Aorta (tissue), 5 donors: ENCODE measurements around the gene RPS15. TPM values are rescaled to one million over a fixed set of nuclear protein-coding genes. Genes with fewer than 3 reads are reported as not detected.

Experiments used
- ATAC-seq: fragments of 200-7000 bp; cut with Tn5 transposase; one replicate; pipeline ENCODE4 v1.9.1; 2022; ENCODE audit warnings: moderate library complexity; ENCODE audit not compliant: low FRiP score
- DNase-seq, 2 donors: peaks; one replicate each; pipeline ENCODE4 v3.0.0-alpha.2; 2020
- H3K27ac ChIP-seq, 2 donors: one replicate each; pipeline ENCODE4 v1.5.1; 2013; ENCODE audit warnings: low read length in 2 of 2, mild to moderate bottlenecking in 2 of 2, moderate library complexity in 2 of 2, control low read depth in 1 of 2, inconsistent platforms in 1 of 2, low read depth in 1 of 2
- H3K27me3 ChIP-seq, 2 donors: one replicate each; pipeline ENCODE4 v1.6.1; 2013; ENCODE audit warnings: control low read depth in 1 of 2, low read length in 1 of 2, mild to moderate bottlenecking in 1 of 2, moderate library complexity in 1 of 2; ENCODE audit not compliant: insufficient read depth in 2 of 2, control insufficient read depth in 1 of 2
- H3K36me3 ChIP-seq, 2 donors: one replicate each; pipeline ENCODE4 v1.6.1; 2013; ENCODE audit warnings: control low read depth in 1 of 2, low read length in 1 of 2, mild to moderate bottlenecking in 1 of 2; ENCODE audit not compliant: insufficient read depth in 2 of 2, control insufficient read depth in 1 of 2
- H3K4me1 ChIP-seq, 2 donors: one replicate each; pipeline ENCODE4 v1.6.1; 2013; ENCODE audit warnings: low read length in 2 of 2, control low read depth in 1 of 2, mild to moderate bottlenecking in 1 of 2, moderate library complexity in 1 of 2; ENCODE audit not compliant: insufficient read depth in 2 of 2, control insufficient read depth in 1 of 2
- H3K4me3 ChIP-seq, 2 donors: one replicate each; pipeline ENCODE4 v1.5.1; 2013; ENCODE audit warnings: low read length in 2 of 2, control low read depth in 1 of 2, mild to moderate bottlenecking in 1 of 2
- H3K9me3 ChIP-seq: one replicate; pipeline ENCODE4 v1.6.1; 2013; ENCODE audit warnings: mild to moderate bottlenecking, low read length; ENCODE audit not compliant: control insufficient read depth
- WGBS, 2 donors: extraction: QIAGEN DNeasy Blood & Tissue Kit; methylation state at CpG; one replicate each; pipeline ENCODE4 v1.1.7; 2013; 5-methylcytosine and 5-hydroxymethylcytosine counted together
- intact Hi-C, 2 donors: fragments of 100-400 bp; cut with DNase I; formaldehyde crosslinking; loops; one replicate each; pipeline versions ENCODE4 v1.14.2 to v1.15.0; 2022
- polyA plus RNA-seq, 2 donors: library from polyadenylated mRNA; stranded (reverse); fragments of 200-250 nt; gene quantifications; one replicate each; pipeline ENCODE4 v1.2.3, GENCODE V29; 2013
- total RNA-seq, 2 donors: library from RNA; stranded (reverse); fragmentation: NEBNext Ultra II Directional; extraction: Animal tissue kit (Norgen Biotek cat#: 25700); gene quantifications; one replicate each; pipeline ENCODE4 v1.2.1, GENCODE V29; 2021
- donor health status: healthy with polysubstance abuse.
- donor health status: Bipolar disorder and iron deficiency.
- donor health status: DM: no; HTN: no; CAD: no.
- donor health status: DM: no; HTN: no; CAD: no.
- donor health status: DM: yes; HTN: yes; CAD: no.

RPS15 gene
- total and polyA plus RNA-seq, 4 donors: 707 to 2,878 (median 1,767) TPM

DNA sequence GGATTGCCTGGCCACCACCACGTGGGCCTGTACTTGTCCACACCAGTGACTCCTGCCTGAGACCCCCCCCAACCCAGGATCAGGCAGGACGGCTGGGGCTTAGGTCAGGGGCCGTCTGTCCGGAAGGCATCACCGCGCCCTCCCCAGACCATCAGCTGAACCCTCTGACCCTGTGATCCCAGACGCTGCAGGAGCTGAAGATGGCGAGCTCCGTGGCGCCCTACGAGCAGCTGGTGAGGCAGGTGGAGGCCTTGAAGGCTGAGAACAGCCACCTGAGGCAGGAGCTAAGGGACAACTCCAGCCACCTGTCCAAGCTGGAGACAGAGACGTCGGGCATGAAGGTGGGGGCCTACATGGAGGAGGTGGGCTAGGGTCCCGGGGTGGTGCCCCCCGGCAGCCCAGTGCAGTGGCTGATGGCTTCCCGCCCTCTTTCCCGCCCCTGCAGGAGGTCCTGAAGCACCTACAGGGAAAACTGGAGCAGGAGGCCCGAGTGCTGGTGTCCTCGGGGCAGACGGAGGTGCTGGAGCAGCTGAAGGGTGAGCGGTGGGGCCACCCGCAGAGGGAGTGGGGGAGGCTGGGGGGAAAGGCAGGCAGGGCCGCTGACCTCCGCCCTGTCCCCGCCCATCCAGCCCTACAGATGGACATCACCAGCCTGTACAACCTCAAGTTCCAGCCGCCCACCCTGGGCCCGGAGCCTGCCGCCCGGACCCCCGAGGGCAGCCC is 14.8 kb downstream of the RPS15 start:
- no peaks in the 10 kb centered on the region for H3K4me1 ChIP-seq

DNA sequence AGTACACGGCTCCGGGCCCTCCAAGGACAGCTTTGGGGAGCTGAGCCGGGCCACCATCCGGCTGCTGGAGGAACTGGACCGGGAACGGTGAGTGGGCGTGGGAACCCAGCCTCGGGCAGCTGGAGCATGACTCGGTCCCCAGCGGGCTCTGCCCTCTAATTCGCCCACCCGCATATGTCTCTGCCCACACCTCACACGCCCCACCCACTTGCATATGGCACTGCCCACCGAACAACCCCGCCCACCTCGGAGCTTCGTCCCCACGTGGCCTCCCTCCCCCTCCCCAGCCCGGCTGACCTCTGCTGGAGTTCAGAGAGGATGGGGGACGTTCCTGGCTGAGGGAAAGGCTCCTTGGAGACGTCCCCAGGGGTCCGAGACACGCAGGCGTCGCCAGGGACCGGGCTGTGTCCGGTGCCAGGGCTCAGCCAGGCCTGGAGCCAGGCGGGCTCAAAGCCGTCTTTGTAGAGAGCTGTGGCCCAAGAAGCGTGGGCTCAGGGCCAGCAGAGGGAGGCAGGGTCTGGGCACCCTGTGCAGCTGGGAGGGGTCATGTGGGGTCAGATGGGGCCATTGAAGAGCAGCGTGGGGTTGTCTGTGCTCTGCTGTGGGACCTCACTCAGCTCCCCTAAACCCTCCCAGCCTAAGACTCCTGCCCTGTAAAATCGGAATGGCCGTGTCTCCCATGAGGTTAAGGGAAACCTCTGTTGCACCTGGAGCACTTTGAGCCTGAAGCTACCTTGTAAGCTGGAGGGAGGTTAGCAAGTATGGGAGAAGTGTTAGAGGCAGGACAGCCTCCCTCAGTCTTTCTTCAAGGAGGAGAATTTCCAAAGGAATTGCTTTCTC is 15.5 kb downstream of the RPS15 start:
- intact Hi-C loops: no loop called here
- ATAC-seq: peak; percentile 19
- Histone ChIP-seq H3K27ac (no peak overlapping the region), H3K4me3 (no peak overlapping the region), H3K4me1 (no peaks in the 10 kb centered on the region), H3K36me3 (no peaks in the 10 kb centered on the region), H3K9me3 (no peaks in the 10 kb centered on the region), H3K27me3 (no peaks in the 10 kb centered on the region)
- no peak for DNase-seq
- 3 to 4% methylated on average over 30 to 33 of the region's 33 CpGs for WGBS, 2 donors

More for the DNA sequence above, 14.8 kb downstream of the RPS15 start:
- Histone ChIP-seq H3K36me3 (no peaks in the 10 kb centered on the region), H3K27ac (no peak overlapping the region), H3K27me3 (no peaks in the 10 kb centered on the region), H3K4me3 (no peak overlapping the region), H3K9me3 (no peaks in the 10 kb centered on the region)
- intact Hi-C loops: no loop called here
- WGBS, 2 donors: 52 to 53% methylated on average over 27 to 30 of the region's 30 CpGs
- no peak for DNase-seq
- no peak for ATAC-seq

DNA sequence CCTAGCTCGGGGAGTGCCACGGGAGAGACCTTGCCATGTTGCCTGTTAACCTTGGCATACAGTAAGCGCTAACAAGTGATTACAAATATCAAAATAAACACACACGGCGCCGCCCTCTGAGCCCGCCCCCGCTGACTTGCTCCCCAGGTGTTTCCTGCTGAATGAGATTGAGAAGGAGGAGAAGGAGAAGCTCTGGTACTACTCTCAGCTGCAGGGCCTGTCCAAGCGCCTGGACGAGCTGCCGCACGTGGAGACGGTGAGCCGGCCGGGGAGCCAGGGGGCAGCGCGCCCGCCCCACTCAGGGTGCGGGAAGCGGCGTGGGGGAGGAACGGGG is 16.8 kb downstream of the RPS15 start:
- no peak for DNase-seq
- no peaks in the 10 kb centered on the region for H3K27me3 ChIP-seq
- H3K9me3 ChIP-seq: no peaks in the 10 kb centered on the region
- no peaks in the 10 kb centered on the region for H3K36me3 ChIP-seq
- 2 to 4% methylated on average over 17 to 22 of the region's 22 CpGs for WGBS, 2 donors
- intact Hi-C loops: no loop called here
- no peak overlapping the region for H3K27ac ChIP-seq
- no peaks in the 10 kb centered on the region for H3K4me1 ChIP-seq
- no peak overlapping the region for H3K4me3 ChIP-seq
- no peak for ATAC-seq

DNA sequence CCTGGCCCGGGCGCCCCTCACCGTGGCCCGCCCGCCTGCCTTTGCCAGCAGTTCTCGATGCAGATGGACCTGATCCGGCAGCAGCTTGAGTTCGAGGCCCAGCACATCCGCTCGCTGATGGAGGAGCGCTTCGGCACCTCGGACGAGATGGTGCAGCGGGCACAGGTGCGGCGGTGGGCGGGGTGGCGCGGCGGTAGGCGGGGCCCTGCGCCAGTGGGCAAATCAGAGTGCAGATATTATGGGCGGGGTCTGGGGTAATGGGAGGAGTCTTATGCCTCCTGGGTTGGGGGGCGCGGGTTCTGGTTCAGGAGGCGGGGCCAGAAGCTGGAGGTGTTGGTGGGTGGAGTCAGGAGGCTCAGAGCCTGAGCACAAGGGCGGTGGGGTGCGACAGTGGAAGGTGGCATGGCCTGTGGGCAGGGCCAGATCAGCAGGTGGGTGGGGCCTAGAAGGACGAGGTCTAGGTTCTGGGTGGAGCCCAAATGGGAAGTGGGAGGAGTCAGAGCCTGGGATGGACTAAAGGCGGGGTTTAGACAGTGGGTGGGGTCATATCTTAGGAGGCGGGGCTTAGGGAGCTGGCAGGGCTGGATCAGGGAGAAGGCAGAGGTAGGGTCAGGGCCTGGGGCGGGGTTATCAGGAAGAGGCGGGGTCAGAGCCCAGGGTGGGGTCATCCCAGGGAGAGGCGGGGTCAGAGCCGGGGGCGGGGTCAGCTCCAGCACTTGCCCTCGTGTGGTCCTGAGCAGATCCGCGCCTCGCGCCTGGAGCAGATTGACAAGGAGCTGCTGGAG is 17.3 kb downstream of the RPS15 start:
- WGBS, 2 donors: 6 to 7% methylated on average over 39 to 42 of the region's 42 CpGs
- intact Hi-C loops: no loop called here
- Histone ChIP-seq H3K9me3 (no peaks in the 10 kb centered on the region), H3K36me3 (no peaks in the 10 kb centered on the region), H3K27ac (no peak overlapping the region), H3K4me1 (no peaks in the 10 kb centered on the region), H3K27me3 (no peaks in the 10 kb centered on the region), H3K4me3 (no peak overlapping the region)
- ATAC-seq (peak; percentile 19), DNase-seq (no peak)

DNA sequence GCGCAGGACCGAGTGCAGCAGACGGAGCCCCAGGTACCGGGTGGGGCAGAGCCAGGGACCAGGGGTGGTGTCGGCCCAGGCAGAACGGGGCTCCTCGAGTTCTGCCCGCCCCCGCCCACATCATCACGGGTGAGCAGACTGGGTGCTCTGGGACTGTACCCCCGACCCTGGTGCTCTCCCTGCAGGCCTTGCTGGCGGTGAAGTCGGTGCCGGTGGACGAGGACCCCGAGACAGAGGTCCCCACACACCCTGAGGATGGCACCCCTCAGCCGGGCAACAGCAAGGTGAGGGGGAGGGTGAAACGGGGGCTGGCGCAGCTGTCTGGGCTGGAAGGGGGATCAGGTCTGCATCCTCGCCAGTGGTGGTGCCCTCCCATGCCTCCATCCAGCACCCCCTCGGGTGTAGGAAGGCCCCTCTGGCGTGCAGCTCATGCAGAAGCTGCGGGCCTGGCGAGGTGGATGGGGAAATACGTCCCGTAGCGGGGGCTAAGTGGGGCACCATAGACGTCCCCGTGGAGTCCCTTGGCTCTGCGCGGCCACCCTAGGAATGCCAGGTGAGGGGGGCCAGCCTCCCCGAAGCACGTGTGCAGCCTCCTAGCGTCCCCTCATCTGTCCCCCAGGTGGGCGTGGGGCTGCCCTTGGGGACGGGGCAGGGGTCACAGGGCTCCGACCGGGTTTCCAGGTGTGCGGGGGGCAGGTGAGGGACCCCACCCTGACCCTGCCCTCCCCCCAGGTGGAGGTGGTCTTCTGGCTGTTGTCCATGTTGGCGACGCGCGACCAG is 18.1 kb downstream of the RPS15 start:
- WGBS, 2 donors: 22 to 29% methylated on average over 43 of the region's 43 CpGs
- H3K4me1 ChIP-seq: no peaks in the 10 kb centered on the region
- intact Hi-C loops: no loop called here

DNA sequence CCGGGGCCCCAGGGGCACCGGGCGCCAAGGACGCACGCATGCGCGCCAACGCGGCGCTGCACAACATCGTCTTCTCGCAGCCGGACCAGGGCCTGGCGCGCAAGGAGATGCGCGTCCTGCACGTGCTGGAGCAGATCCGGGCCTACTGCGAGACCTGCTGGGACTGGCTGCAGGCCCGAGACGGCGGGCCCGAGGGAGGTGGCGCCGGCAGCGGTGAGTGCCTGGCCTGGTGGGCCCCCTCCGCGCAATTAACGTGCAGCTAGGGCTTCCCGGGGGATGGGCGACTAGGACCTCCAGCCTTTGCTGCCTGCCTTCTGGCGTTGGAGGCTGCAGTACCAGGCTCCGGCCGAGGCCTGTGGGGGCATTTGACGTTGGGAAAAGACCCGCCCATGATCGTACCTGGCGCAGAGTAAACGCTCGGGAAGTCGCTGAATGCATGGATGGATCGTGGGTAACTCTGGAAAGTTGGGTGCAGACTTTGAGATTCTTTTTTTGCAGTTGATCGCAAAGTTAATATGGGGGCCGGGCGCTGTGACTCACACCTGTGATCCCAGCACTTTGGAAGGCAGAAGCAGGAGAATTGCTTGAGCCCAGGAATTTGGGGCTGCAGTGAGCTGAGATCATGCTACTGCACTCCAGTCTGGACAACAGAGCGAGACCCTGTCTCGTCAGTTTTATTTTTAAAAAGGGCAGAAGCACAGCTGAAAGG is 19.0 kb downstream of the RPS15 start:
- no peaks in the 10 kb centered on the region for H3K9me3 ChIP-seq
- no peak for DNase-seq
- H3K36me3 ChIP-seq: no peaks in the 10 kb centered on the region
- intact Hi-C loops: no loop called here
- H3K27me3 ChIP-seq: no peaks in the 10 kb centered on the region
- no peak overlapping the region for H3K27ac ChIP-seq
- ATAC-seq: no peak
- H3K4me3 ChIP-seq: no peak overlapping the region
- 13% methylated on average over 48 of the region's 48 CpGs for WGBS, 2 donors
- H3K4me1 ChIP-seq: no peaks in the 10 kb centered on the region

More for the DNA sequence above, 18.1 kb downstream of the RPS15 start:
- H3K9me3 ChIP-seq: no peaks in the 10 kb centered on the region
- H3K4me3 ChIP-seq: no peak overlapping the region
- DNase-seq: no peak
- no peak overlapping the region for H3K27ac ChIP-seq
- H3K27me3 ChIP-seq: no peaks in the 10 kb centered on the region
- ATAC-seq: no peak
- no peaks in the 10 kb centered on the region for H3K36me3 ChIP-seq

DNA sequence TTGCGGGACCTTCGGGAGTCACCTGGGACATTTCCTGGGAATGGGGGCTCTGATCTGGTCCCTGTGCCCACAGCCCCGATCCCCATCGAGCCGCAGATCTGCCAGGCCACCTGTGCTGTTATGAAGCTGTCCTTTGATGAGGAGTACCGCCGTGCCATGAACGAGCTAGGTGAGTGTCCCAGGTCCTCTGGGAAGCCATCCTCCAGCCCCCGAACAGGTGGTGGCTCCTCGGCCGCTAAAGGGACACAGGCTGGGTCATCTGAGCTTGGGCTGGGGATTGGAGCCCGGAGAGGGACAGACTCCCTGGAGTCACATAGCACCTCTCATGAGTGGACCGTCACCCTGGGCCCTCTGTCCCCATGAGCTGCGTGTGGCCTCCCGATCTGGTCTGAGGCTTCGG is 19.7 kb downstream of the RPS15 start:
- Histone ChIP-seq H3K36me3 (no peaks in the 10 kb centered on the region), H3K4me3 (no peak overlapping the region), H3K9me3 (no peaks in the 10 kb centered on the region), H3K4me1 (no peaks in the 10 kb centered on the region), H3K27me3 (no peaks in the 10 kb centered on the region), H3K27ac (no peak overlapping the region)
- 86 to 92% methylated on average over 16 of the region's 16 CpGs for whole genome bisulfite sequencing, 2 donors
- no peak for DNase-seq
- intact Hi-C loops: no loop called here
- ATAC-seq: no peak

DNA sequence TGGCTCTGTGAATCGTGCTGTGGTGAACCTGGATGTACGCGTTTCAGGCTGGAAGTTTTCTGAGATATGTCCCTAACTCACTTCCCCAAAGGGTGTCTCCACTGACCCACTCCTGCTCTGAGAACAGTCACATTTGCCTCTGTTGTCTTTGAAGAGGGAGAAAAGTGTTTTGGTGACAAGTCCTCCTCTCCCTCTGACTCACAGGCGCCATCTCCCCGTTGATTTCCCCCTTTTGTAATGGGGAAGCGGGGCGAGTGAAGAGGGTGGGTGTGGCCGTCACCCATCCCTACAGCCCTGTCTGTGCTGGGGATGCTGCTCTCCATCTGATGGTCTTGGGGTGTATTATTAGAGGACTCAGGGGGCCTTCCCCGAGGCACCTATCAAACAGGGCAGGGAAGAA is 21.3 kb downstream of the RPS15 start:
- H3K9me3 ChIP-seq: no peaks in the 10 kb centered on the region
- H3K36me3 ChIP-seq: no peaks in the 10 kb centered on the region
- no peaks in the 10 kb centered on the region for H3K4me1 ChIP-seq
- H3K27me3 ChIP-seq: no peaks in the 10 kb centered on the region
- H3K27ac ChIP-seq: no peak overlapping the region
- H3K4me3 ChIP-seq: no peak overlapping the region
- no peak for ATAC-seq
- DNase-seq: no peak
- 83 to 85% methylated on average over 9 of the region's 9 CpGs for WGBS, 2 donors
- intact Hi-C loops: no loop called here
